Loucy (cell line): Measurements from ENCODE around the gene PEAK3.
A peak's percentile ranks its signal among the peaks of the same experiment; 100 is the strongest.

Source experiments
- H2AFZ ChIP-seq: fragments of 200-600 bp; sonication (generic); 2 replicates; pipeline ENCODE4 v1.6.0; 2016; ENCODE audit warnings: antibody characterized with exemption, mild to moderate bottlenecking, low read length, moderate library complexity
- H3F3A ChIP-seq: fragments of 200-600 bp; 2 replicates; pipeline ENCODE4 v1.6.0; 2016; ENCODE audit warnings: antibody characterized with exemption, low read depth, mild to moderate bottlenecking
- H3K27me3 ChIP-seq: fragments of 200-600 bp; sonication (generic); 2 replicates; pipeline ENCODE4 v1.6.1; 2014; ENCODE audit warnings: low read length, mild to moderate bottlenecking; ENCODE audit not compliant: insufficient read depth, poor library complexity, severe bottlenecking
- H3K36me3 ChIP-seq: fragments of 200-600 bp; sonication (generic); 2 replicates; pipeline ENCODE4 v1.6.1; 2016; ENCODE audit warnings: low read length; ENCODE audit not compliant: insufficient read depth
- H3K4me1 ChIP-seq: fragments of 200-600 bp; sonication (generic); 2 replicates; pipeline ENCODE4 v1.5.1; 2014; ENCODE audit warnings: low read length, mild to moderate bottlenecking; ENCODE audit not compliant: insufficient read depth, poor library complexity, severe bottlenecking
- H3K4me2 ChIP-seq: fragments of 200-600 bp; sonication (generic); 2 replicates; pipeline ENCODE4 v1.6.0; 2014; ENCODE audit warnings: antibody characterized with exemption, low read length, low read depth, mild to moderate bottlenecking; ENCODE audit not compliant: poor library complexity, severe bottlenecking
- H3K4me3 ChIP-seq: fragments of 200-600 bp; sonication (generic); 2 replicates; pipeline ENCODE4 v1.5.1; 2014; ENCODE audit warnings: low read length, mild to moderate bottlenecking, mixed read lengths; ENCODE audit not compliant: poor library complexity, severe bottlenecking
- H3K79me2 ChIP-seq: fragments of 200-600 bp; sonication (generic); 2 replicates; pipeline ENCODE4 v1.6.1; 2014; ENCODE audit warnings: low read length; ENCODE audit not compliant: insufficient read depth
- H3K9ac ChIP-seq: fragments of 200-600 bp; sonication (generic); 2 replicates; pipeline ENCODE4 v1.6.0; 2014; ENCODE audit warnings: mild to moderate bottlenecking, low read depth, low read length, moderate library complexity; ENCODE audit not compliant: poor library complexity, severe bottlenecking
- H3K9me2 ChIP-seq: fragments of 200-600 bp; sonication (generic); replicated peaks from 2 replicates; pipeline ENCODE4 v1.6.1; 2016; ENCODE audit warnings: low read depth, low read length, mixed read lengths
- H3K9me3 ChIP-seq: fragments of 200-600 bp; sonication (generic); 2 replicates; pipeline ENCODE4 v1.6.1; 2014; ENCODE audit warnings: mild to moderate bottlenecking, antibody characterized with exemption, low read length, low read depth; ENCODE audit not compliant: insufficient read depth
- H4K20me1 ChIP-seq: fragments of 200-600 bp; sonication (generic); 2 replicates; pipeline ENCODE4 v1.6.0; 2014; ENCODE audit warnings: antibody characterized with exemption, low read length, mild to moderate bottlenecking; ENCODE audit not compliant: insufficient read depth, poor library complexity, severe bottlenecking
- EZH2phosphoT487 ChIP-seq: fragments of 200-600 bp; IDR thresholded peaks from 2 replicates; pipeline ENCODE4 v1.6.1; 2018; ENCODE audit warnings: antibody characterized with exemption, mild to moderate bottlenecking, moderate library complexity, borderline replicate concordance
- TF ChIP-seq, protein P1 (sequence below): fragments of 200-600 bp; sonication (generic); conservative IDR thresholded peaks from 2 replicates; pipeline ENCODE4 v1.5.1; 2014; ENCODE audit warnings: mild to moderate bottlenecking, antibody characterized with exemption, low read length

The PEAK3 gene

DNA sequence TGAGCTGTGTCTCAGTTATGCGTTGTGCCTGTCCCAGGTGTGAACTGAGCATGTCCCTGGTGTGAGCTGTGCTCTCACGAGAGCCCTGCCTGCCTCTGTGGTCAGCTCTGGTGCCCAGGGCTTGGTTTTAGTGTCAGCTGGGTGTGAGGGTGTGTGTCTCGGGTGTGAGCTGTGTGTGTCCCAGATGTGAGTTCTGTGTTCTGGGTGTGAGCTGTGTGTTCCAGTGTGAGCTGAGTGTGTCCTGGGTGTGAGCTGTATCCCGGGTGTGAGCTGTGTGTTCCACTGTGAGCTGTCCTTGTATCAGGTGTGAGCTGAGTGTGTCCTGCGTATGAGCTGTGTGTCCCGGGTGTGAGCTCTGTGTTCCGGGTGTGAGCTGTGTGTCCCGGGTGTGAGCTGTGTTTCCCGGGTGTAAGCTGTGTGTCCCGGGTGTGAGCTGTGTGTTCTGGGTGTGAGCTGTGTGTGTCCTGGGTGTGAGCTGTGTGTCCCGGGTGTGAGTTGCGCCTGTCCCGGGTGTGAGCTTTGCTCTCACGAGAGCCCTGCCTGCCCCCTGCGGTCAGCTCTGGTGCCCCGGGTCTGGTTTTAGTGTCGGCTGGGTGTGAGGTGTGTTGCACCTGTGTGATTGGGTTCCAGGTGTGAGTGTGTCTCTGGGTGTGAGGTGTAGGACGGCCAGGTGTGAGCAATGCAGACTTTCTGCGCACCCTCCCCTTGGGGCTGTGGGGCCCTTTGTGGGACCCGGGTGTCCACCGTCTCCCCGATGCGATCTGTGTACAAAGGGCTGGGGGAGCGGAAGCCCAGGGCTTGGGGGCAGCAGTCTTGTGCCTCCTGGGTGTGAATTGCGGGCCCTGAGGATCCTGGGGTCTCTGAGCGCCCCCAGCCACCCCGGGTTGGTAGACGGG is 7.1 kb upstream of the PEAK3 start:
- TF ChIP-seq, protein P1, sequence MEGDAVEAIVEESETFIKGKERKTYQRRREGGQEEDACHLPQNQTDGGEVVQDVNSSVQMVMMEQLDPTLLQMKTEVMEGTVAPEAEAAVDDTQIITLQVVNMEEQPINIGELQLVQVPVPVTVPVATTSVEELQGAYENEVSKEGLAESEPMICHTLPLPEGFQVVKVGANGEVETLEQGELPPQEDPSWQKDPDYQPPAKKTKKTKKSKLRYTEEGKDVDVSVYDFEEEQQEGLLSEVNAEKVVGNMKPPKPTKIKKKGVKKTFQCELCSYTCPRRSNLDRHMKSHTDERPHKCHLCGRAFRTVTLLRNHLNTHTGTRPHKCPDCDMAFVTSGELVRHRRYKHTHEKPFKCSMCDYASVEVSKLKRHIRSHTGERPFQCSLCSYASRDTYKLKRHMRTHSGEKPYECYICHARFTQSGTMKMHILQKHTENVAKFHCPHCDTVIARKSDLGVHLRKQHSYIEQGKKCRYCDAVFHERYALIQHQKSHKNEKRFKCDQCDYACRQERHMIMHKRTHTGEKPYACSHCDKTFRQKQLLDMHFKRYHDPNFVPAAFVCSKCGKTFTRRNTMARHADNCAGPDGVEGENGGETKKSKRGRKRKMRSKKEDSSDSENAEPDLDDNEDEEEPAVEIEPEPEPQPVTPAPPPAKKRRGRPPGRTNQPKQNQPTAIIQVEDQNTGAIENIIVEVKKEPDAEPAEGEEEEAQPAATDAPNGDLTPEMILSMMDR = no peak
- TF ChIP-seq EZH2phosphoT487 = no peak
- Histone ChIP-seq H3K79me2 (no peaks in the 10 kb centered on the region), H3F3A (no peaks in the 10 kb centered on the region), H3K9me2 (no peaks in the 10 kb centered on the region), H3K36me3 (no peaks in the 10 kb centered on the region), H3K27me3 (no peaks in the 10 kb centered on the region), H2AFZ (no peak overlapping the region), H3K4me1 (peaks cover 5% of the 10 kb centered on the region), H3K4me3 (no peak overlapping the region), H3K9ac (no peak overlapping the region), H4K20me1 (no peaks in the 10 kb centered on the region), H3K9me3 (no peaks in the 10 kb centered on the region), H3K4me2 (no peak overlapping the region)

GRCh38 chr19:2288338-2288817 is 6.4 kb upstream of the PEAK3 start:
- no peaks in the 10 kb centered on the region for H3K9me3 ChIP-seq
- TF ChIP-seq, protein P1 = no peak
- no peak for TF ChIP-seq EZH2phosphoT487
- H3K4me1 ChIP-seq = peaks cover 5% of the 10 kb centered on the region
- no peaks in the 10 kb centered on the region for H3K36me3 ChIP-seq
- H3F3A ChIP-seq = no peaks in the 10 kb centered on the region
- H3K9me2 ChIP-seq = no peaks in the 10 kb centered on the region
- no peak overlapping the region for H3K4me3 ChIP-seq
- H3K4me2 ChIP-seq = no peak overlapping the region
- no peaks in the 10 kb centered on the region for H3K27me3 ChIP-seq
- H4K20me1 ChIP-seq = no peaks in the 10 kb centered on the region
- no peak overlapping the region for H2AFZ ChIP-seq
- no peak overlapping the region for H3K9ac ChIP-seq
- H3K79me2 ChIP-seq = no peaks in the 10 kb centered on the region

DNA sequence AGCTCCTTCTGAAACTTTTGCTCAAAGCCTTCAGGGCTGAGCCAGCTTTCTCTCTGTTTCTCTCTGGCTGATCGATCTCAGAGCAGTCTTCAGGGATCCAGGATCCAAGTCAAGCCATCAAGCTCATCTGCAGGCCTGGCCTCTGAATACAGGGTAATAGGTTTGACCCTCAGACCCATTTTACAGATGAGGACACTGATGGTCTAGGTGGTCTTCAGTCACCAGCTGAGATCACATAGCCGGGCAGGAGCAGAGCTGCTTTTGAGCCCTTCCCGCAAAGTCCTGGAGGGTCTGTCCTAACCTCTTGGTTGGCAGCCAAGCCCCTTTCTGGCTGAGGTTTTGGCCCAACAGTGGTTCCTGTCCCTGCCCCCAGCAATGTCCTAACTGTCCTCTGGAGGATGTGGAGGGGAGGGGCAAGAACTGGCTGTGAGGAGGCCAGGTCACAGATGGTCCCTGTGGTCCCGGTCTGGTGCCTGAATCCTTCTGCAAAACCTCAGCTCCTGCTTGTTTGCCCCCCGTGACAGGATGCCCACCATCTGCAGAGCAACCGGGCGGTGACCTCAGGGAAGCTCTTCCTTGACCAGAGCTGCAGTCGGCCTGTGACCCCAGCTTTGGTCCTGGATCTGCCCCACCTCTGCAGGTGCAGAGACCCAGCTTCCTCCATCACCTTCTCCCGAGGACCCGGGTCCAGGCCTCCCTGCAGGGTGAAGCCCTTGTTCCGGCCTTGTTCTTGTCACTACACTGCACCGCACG is 5.8 kb upstream of the PEAK3 start:
- TF ChIP-seq, protein P1 = no peak
- TF ChIP-seq EZH2phosphoT487 = no peak
- Histone ChIP-seq H3K4me1 (peaks cover 5% of the 10 kb centered on the region), H3K9me2 (no peaks in the 10 kb centered on the region), H3F3A (no peaks in the 10 kb centered on the region), H3K79me2 (no peaks in the 10 kb centered on the region), H2AFZ (no peak overlapping the region), H4K20me1 (no peaks in the 10 kb centered on the region), H3K36me3 (no peaks in the 10 kb centered on the region), H3K4me3 (no peak overlapping the region), H3K9ac (peak overlapping the region; percentile 26), H3K9me3 (no peaks in the 10 kb centered on the region), H3K4me2 (no peak overlapping the region), H3K27me3 (no peaks in the 10 kb centered on the region)
